ENCODE results near the gene RBP2.

- TF ChIP-seq CTCF (IDR thresholded peaks at IDR 0.05; ENCODE audit: low read depth, low read length, missing input control) (no peak), EGR1 (IDR thresholded peaks at IDR 0.05; ENCODE audit: low read depth in 2 of 2) (no peak), JUND (IDR thresholded peaks at IDR 0.05) (no peak), ZBTB33 (IDR thresholded peaks at IDR 0.05) (no peak), SP1 (IDR thresholded peaks at IDR 0.05) (no peak), GABPA (IDR thresholded peaks at IDR 0.05 in 1 of 2, conservative IDR thresholded peaks at IDR 0.05 in 1 of 2) (no peak), YY1 (IDR thresholded peaks at IDR 0.05) (no peak), MAX (IDR thresholded peaks at IDR 0.05) (no peak)
Observed at GRCh38 chr3:139482206-139482605, 5.9 kb upstream of the RBP2 start.
